CD4-positive, alpha-beta T cell treated with Interleukin-6 for 4 hours (primary cell): Measurements from ENCODE around the gene NPM1.

Experiments used
- DNase-seq: peaks from one replicate; pipeline ENCODE4 v3.0.0-alpha.2; 2020; ENCODE audit warnings: mixed read lengths

NPM1 gene

GRCh38 chr5:171429543-171429910 lies 41.9 kb downstream of the NPM1 start:
- no peak for DNase-seq

GRCh38 chr5:171431251-171431777 lies 43.7 kb downstream of the NPM1 start:
- DNase-seq = no peak

GRCh38 chr5:171432076-171432475 lies 44.4 kb downstream of the NPM1 start:
- no peak for DNase-seq

DNA sequence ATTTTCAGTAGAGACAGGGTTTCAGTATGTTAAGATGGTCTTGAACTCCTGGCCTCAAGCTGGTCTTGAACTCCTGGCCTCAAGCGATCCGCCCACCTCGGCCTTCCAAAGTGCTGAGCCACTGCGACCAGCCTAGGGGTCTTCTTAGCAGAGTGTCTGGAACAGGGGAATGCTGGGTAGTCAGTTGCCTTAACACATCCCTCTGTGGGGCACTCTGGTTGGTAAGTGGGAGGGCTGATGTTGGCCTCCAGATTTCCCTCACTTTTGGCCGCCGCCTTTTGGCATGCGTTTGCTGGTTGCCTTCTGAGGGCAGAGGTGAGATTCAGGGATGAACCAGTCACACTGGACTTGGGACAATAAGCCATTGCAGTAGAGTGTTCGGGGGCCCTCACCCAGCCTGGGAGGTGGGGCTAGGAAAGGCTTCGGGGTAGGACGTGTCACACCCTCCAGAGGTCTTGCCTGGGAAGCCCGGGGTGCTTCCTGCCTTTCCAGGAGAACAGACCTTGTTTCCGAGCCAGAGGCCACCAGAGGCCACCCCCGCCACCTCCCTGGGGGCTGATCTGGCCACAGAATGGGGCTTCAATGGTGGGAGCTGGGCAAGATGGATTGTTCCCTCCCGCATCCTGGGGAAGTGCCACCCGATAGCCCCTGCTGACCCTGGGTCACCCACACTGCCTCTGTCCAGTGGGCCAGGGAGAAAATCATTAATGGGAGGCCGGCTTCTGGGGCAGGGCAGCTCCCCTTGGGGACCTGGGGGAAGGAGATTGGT lies 45.1 kb downstream of the NPM1 start:
- DNase-seq = no peak

DNA sequence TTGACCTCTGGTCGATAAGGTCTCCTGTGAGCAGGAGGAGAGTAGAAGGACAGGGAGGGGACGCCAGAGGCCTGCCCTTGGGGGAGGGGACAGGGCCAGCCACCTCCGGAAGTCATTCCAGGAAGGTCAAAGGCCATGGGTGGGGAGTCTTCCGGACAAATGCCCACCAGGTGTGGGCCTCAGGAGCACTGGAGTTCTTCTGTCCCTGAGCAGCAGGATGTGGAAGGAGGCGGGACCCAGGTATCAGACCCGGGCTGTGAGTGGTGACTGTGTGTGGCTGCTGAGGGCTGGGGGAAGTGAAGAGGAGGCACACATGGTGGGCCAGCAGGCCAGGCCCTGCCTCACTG lies 45.7 kb downstream of the NPM1 start:
- DNase-seq = no peak

GRCh38 chr5:171433982-171434676 lies 46.5 kb downstream of the NPM1 start:
- no peak for DNase-seq

GRCh38 chr5:171434874-171435273 lies 47.2 kb downstream of the NPM1 start:
- no peak for DNase-seq

- no peak for DNase-seq
These were observed 48.3 kb downstream of the NPM1 start for GRCh38 chr5:171435908-171436307.

DNA sequence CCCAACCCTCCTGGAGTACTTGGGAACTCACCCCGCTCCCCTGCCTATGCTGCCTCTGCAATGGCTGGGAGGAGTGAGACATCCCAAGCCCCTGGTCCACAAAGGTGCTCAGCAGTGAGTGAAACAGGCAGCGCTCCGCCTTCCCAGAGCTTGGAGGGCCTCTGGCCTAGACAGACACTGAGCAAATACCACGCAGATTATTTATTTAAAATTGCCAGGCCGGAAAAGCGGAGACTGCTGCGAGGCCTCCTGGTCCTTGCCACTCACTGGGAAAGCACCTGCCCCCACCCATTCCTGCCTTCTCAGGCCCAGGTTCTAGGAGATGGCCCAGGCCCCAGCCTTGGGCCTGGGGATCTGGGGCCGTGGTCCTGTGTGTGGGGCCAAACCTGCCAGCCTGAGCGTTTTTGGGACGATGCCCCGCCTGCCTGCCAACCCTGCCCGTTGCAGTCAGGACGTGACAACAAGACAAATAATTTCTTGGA lies 49.2 kb downstream of the NPM1 start:
- no peak for DNase-seq

- DNase-seq = no peak
These were observed 49.7 kb downstream of the NPM1 start for GRCh38 chr5:171437286-171437821.

DNA sequence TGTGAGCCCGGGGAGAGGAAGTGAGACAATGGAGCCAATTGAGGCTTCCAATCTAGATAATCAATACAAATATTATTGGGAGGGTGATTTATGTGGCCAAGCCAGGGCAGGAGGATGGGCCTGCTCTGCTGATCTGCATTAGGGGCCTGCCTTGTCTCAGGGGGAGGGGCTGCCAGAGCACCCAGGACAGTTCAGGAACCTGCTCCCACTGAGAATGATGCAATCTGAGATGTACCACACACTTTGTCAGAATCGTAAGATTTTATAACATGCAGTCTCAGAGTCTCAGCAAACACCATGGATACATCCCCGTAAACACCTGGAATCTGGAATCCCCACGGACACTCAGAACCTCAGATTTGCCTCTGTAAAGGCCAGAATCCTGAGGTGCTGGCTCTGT lies 51.1 kb downstream of the NPM1 start:
- no peak for DNase-seq

DNA sequence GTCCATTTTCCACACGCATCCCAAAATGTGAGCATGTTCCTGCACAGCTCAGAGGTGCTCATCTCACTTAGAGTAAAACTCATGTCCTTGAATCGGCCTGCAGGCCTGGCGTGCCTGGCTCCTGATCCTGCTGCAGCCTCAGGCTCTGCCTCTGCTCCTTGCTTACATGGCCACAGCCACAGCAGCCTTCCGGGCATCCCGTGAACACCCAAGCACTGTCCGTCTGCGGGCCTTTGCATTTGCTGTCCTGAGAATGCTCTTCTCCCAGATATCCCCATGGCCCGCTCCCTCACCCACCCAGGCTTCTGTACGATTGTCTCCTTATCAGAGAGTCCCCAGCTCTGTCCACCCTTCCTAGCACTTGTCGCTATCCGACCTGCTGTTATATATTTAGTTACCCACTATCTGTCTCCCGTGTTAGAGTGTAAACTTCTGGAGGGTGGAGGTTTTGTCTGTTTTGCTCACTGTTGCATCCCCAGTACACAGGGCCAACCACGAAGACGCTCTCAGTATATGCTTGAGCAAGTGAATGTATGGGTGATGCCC lies 53.7 kb downstream of the NPM1 start:
- no peak for DNase-seq

GRCh38 chr5:171442287-171443042 lies 54.8 kb downstream of the NPM1 start:
- no peak for DNase-seq

DNA sequence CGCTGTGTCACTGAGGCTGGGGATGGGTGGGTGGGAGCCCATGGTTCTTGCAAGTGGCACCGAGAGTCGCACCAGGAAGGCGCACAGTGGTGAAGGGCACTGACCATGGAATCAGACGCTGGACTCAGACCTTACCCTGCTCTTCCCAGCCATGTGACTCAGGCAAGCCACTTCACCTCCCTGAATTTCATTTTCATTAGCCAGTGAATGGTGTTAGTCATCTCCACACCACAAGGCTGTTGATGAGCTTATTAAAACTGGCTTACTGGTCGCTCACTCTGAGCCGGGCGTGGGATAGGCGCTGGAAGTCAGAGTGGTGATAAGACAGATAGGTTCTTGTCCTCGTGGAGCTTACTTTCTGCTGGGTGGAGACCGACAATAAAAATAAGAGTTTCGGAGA lies 56.9 kb downstream of the NPM1 start:
- DNase-seq = no peak

DNA sequence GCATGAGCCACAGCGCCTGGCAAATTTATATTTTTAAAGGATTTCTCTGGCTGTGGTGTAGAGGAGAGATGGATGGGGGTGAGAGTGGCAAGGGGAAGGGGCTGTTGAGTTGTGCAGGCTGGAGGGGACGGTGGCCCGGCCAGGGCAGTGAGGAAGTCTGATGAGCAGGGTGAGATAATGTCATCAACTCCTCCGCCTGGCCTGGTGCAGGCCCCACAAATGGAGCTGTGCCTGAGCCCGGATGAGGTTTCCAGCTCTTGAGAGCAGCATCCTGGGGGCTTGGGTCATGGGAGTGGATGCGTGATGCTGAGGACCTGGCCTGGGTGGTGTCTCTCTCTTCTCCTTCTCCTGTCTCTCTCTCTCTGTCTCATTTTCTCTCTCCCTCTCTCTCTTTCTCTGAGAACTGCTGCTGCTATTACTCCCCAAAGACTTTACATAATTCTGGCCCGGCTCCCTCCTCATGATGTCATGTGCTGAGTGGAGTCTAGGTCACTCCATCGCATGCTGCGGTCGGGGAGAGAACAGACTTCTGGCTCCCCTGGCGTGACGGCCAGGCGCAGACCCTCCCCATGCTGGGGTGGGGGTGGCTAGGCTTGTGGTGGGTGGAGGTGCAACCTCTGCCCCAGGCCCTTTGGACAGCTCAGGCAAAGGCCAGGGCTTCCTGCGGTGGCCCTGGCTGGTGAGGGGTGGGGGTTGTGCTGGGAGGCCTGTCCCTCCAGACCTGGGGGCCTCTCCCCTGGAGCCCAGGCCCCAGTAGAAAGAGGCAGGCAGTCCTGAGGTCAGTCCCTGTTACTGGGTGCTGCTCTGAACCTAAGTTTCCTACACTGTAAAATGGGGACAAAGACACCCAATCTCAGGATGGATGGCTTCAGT lies 58.2 kb downstream of the NPM1 start:
- no peak for DNase-seq

DNA sequence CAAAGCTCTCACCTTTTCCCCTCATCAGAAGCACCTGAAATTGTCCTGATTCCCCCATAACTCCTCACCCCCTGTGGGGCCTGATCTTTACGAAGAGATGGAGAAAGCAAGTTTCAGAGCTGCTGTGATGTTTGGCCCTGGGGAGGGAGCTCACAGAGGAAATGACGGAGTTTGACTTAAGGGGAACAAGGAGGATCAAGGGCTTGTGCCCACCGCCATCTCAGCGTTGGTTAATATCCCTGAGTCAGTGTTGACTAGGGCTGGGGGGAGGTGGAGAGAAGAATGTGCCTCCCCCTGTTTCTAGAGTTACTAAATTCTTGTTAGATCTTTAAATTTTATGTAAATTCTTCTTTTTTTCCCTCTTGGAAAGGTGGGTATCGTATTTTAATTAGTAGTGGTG lies 59.6 kb downstream of the NPM1 start:
- no peak for DNase-seq

GRCh38 chr5:171449426-171449825 lies 61.8 kb downstream of the NPM1 start:
- DNase-seq = no peak

GRCh38 chr5:171450423-171451331 lies 63.0 kb downstream of the NPM1 start:
- DNase-seq = peak; percentile 18

DNA sequence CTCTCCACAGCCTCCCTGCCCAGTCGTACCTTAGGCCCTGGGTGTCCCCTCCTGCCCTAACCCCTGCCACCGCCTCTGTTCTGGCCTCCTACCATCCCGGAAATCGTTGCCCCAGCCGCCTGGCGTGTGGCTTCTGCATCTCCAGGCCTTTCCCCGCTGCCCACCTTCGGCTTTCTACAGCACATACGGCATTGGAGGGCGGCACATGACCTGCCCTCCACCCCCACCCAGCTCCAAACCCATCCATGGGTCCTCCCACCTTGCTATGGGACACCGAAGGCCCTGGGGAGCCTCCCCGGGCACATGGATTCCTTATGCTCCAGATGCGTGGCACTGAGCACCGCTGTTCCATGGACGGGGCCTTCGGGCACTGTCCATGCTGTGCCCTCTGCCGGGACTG lies 63.8 kb downstream of the NPM1 start:
- no peak for DNase-seq

GRCh38 chr5:171453056-171453725 lies 65.5 kb downstream of the NPM1 start:
- DNase-seq = no peak
